HTR-8/SVneo (cell line): ENCODE measurements around the gene MAML1.
"Not testable (repeated sequence)": the region's sequence is repeated elsewhere in the genome, so short reads cannot be mapped to it uniquely, and the experiment has no call there.

Experiments used
- DNase-seq: peaks from one replicate; pipeline ENCODE4 v3.0.0; 2011; ENCODE audit warnings: low spot score, mixed read lengths; ENCODE audit not compliant: insufficient read length
- FAIRE-seq: peaks from 2 replicates; lab custom pipeline; 2011; peaks lifted over from hg19 to GRCh38; lab: Jason Lieb, UNC

The MAML1 gene, protein sequence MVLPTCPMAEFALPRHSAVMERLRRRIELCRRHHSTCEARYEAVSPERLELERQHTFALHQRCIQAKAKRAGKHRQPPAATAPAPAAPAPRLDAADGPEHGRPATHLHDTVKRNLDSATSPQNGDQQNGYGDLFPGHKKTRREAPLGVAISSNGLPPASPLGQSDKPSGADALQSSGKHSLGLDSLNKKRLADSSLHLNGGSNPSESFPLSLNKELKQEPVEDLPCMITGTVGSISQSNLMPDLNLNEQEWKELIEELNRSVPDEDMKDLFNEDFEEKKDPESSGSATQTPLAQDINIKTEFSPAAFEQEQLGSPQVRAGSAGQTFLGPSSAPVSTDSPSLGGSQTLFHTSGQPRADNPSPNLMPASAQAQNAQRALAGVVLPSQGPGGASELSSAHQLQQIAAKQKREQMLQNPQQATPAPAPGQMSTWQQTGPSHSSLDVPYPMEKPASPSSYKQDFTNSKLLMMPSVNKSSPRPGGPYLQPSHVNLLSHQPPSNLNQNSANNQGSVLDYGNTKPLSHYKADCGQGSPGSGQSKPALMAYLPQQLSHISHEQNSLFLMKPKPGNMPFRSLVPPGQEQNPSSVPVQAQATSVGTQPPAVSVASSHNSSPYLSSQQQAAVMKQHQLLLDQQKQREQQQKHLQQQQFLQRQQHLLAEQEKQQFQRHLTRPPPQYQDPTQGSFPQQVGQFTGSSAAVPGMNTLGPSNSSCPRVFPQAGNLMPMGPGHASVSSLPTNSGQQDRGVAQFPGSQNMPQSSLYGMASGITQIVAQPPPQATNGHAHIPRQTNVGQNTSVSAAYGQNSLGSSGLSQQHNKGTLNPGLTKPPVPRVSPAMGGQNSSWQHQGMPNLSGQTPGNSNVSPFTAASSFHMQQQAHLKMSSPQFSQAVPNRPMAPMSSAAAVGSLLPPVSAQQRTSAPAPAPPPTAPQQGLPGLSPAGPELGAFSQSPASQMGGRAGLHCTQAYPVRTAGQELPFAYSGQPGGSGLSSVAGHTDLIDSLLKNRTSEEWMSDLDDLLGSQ

GRCh38 chr5:179732412-179732917, at the start of gene MAML1:
TSS of gene MAML1 (plus strand) at chr5:179732822. CDS start at chr5:179733113, 291 bp downstream.
- FAIRE-seq (peak; percentile 75), DNase-seq (peak; percentile 99)

- not testable (repeated sequence) for FAIRE-seq
Observed at GRCh38 chr5:179689212-179689611, 43.4 kb upstream of the MAML1 start.

DNA sequence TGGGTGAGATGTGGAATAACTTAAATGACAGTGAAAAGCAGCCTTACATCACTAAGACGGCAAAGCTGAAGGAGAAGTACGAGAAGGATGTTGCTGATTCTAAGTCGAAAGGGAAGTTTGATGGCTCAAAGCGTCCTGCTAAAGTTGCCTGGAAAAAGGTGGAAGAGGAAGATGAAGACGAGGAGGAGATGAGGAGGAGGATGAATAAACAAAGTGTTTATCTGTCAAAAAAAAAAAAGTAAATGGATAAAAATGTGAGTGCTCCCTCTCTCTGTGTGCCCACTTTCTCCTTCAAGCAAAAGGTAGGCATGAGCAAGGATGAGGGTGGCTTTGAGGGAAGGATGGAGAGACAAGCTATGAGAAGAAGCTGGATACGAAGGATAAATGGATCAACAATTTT, 38.1 kb upstream of the MAML1 start:
- DNase-seq (no peak), FAIRE-seq (no peak)

More at GRCh38 chr5:179689212-179689611, 43.4 kb upstream of the MAML1 start:
- DNase-seq: not testable (repeated sequence)

GRCh38 chr5:179696603-179697002, 36.0 kb upstream of the MAML1 start:
- DNase-seq (no peak), FAIRE-seq (no peak)

DNA sequence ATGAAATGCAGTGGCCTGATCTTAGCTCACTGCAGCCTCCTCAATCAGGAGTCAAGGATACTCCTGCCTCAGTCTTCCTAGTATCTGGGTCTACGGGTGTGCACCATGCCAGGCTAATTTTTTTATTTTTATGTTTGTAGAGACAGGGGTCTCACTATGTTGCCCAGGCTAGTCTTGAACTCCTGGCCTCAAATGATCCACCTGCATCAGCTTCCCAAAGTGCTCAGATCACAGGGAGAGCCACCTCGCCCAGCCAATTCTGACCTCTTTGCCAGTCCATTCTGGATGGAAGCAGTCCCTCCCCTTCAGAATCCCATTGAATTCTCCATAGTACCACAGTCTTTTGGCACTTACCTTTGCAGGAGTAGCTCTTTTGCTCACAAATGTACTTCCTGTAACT, 35.5 kb upstream of the MAML1 start:
- DNase-seq: no peak

GRCh38 chr5:179697543-179697942, 35.1 kb upstream of the MAML1 start:
- not testable (repeated sequence) for DNase-seq, FAIRE-seq

More for the DNA sequence above, 35.5 kb upstream of the MAML1 start:
- FAIRE-seq: no peak

- peak; percentile 95 for FAIRE-seq
- DNase-seq: peak; percentile 99
Observed at GRCh38 chr5:179697993-179698934, 34.4 kb upstream of the MAML1 start.

DNA sequence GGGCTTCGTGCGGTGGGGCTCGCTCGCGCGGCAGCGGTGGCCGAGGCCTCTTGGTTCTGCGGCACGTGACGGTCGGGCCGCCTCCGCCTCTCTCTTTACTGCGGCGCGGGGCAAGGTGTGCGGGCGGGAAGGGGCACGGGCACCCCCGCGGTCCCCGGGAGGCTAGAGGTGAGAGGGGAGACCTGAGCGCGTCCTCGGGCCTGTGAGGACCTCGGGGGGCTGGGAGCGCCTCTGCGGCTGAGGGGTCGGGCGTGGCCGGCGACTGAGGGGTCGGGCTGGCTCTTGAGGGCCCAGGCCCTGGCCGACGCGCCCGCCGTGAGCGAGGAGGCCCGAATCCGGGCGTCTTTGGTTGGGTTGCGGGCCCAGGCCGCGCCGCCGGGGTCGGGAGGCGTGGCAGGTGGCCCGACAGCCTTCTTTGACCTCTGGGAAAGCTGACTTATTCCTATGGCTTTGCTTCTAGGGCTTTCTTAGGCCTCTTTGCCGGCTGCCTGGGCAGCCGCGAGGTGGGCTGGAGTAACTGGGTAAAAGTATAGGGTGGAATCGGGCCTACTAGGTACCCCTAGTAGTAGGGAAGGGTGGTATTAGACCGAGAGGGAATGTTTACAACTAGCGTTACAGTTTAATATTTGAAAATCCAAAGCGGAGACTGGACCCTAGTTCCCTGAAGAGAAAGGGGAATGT, 33.5 kb upstream of the MAML1 start, which contains the start of gene CANX:
TSS of gene CANX (plus strand) at position 33 of the 681 bp plus-strand sequence. CDS start 6,715 bp downstream, outside the sequence.
- no peak for DNase-seq
- no peak for FAIRE-seq

GRCh38 chr5:179699616-179700237, 32.9 kb upstream of the MAML1 start:
- DNase-seq (no peak), FAIRE-seq (no peak)

DNA sequence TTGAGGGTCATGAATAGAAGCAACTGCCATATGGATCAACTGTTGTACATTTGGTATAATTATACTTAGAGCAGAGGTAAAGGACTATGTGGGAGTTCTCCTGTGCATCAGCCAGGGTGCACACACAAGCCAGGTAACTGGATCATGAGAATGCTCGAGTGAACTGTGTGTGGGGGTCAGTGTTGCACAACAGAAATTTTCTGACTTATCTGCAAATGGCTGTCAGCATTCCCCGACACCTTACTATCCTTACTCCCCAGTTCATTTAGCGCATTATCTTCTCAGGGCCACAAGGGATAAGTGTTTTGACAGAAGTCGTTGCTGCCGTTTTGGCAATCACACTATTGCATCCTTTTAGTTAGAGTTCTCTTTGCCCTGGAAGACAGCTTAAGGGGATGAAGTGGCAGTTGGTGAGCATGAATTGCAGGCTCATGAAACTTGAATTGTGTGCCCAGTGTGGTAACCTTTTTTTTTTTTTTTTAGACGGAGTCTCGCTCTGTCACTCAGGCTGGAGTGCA, 32.2 kb upstream of the MAML1 start:
- no peak for DNase-seq
- FAIRE-seq: no peak

DNA sequence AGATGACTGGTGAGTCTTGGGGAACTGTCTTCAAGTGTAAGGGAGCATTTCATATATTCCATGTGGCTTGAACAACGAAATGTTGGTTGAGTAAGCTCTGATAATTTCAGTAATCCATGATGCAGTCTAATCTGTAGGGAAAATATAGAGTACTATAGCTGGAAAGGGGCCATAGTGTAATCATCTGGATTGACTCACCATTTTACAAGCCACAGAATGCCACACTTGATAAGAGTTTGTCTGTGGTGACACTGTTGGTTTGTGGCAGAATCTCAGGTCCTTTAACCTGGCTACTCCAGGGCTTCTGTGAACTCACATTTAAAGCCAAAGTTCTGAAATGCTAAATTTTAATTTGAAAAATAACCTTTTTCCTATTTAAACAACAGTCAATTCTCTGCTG, 16.3 kb upstream of the MAML1 start:
- FAIRE-seq (no peak), DNase-seq (no peak)

- DNase-seq (no peak), FAIRE-seq (no peak)
Observed at GRCh38 chr5:179720222-179720621, 12.4 kb upstream of the MAML1 start.

DNA sequence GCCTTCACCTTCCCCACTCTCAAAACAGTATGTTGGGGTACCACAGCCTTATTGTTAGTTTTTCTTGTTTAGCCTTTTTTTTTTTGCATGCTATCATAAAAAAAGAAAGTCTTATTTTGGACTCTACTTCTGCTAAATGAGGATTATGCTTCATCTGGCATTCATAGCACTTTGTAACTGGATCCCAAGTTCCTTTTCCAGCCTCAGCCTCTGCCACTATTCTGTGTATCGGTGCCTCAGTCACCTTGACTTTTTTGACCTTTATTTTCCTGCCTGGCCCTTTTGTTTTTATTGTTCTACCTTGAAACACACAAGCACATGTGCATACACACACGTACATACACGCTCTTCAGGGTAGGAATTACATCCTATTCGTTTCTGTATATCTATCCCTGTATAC, 8.5 kb upstream of the MAML1 start:
- FAIRE-seq (no peak), DNase-seq (no peak)

DNA sequence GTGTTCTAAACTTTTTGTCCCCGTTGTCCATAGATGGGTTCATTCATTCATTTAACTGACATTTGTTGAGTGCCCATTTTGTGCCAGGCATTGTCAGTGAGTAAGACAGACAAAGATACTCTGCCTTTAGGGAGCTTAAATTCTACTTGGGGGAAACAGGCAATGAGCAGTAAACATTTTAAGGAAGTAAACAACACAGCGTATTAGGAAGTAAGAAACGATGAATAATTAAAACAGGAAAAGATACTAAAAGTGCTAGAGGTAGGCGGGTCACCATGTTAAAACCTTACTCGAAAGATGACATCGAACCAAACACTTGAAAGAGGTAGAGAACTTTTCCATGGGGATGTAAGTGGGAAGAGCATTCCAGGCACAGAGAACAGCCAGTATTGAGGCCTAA, 5.5 kb upstream of the MAML1 start:
- no peak for DNase-seq
- FAIRE-seq: no peak

DNA sequence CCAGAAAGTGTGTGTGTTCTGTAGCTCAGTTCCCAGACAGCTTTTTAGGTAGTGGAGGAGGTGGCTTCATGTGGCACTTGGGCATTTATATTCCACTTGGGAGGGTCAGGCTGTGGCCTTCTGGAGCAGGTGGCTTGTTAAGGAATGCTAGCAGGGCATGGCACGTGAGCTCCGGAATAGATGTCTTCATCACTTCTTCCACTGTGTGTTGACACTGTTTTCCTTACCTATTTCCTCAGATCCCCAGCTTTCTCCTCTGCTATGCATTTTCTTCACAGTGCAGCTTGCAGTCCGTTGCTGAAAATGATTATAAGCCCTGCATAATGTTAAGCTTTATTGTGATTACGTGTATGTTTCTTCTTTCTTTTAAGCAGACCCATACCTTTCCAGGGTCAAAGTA, 3.3 kb upstream of the MAML1 start:
- no peak for DNase-seq
- no peak for FAIRE-seq

DNA sequence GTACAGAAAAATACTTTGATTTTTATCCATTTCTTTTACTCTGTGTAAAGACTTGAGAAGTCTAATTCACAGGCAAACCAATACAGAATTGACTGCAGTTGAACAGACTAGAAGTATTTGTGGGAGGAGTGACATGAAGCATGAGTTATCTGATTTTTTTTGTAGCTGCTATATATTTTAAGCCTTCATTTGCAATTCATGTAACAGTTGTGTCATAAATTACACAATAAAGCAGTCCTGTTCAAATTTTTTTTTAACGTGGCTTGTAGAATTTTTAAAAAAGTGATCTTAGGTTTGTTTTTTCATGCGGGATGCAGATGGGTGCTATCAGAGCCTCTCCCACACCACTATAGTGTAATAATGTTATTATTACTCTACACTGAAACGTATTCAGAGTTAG, 2.9 kb upstream of the MAML1 start:
- DNase-seq: no peak
- no peak for FAIRE-seq

- no peak for DNase-seq
- no peak for FAIRE-seq
Observed at GRCh38 chr5:179730356-179730755, 2.3 kb upstream of the MAML1 start.

DNA sequence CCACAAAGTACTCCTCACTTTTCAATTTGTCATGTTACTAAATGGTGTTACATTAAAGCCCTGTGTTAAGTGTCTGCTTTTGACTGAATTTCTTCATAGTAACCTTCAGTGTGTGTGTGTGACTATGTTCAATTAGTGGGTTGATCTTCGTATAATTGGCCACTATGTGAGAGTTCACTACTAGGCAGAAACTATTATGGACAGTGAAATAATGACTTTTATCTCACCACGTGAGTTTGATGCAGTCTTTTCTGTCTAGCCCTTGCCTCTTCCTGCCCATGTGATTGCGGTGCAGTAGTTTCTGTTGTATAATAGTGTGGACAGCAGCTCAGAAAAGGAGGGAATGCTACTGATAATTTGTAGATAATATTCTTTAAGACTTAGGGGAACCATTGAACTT, 1.8 kb upstream of the MAML1 start:
- FAIRE-seq (no peak), DNase-seq (no peak)
